Psoas muscle (tissue), 8 donors: ENCODE data around the gene HYLS1. TPM values are rescaled to one million over a fixed set of nuclear protein-coding genes. Genes with fewer than 3 reads are reported as not detected.

Source experiments
- ATAC-seq, 4 donors: fragments of 200-7000 bp; cut with Tn5 transposase; one replicate each; pipeline ENCODE4 v1.9.1; 2020; ENCODE audit warnings: moderate library complexity in 3 of 4, mild to moderate bottlenecking in 2 of 4
- DNase-seq, 2 donors: peaks; one replicate each; pipeline ENCODE4 v3.0.0-alpha.2; 2020
- H3K27ac ChIP-seq: fragments of 200-600 bp; one replicate; pipeline ENCODE4 v1.8.0; 2022
- H3K27me3 ChIP-seq, 3 donors: fragments of 200-600 bp in 1 of 3; one replicate each; pipeline versions ENCODE4 v1.6.1 to v1.8.0; 2013 to 2022; ENCODE audit warnings: low read length in 2 of 3, mild to moderate bottlenecking in 2 of 3, moderate library complexity in 1 of 3; ENCODE audit not compliant: insufficient read depth in 3 of 3
- H3K36me3 ChIP-seq, 2 donors: fragments of 200-600 bp in 1 of 2; one replicate each; pipeline versions ENCODE4 v1.6.1 to v1.8.0; 2013 to 2022; ENCODE audit warnings: low read depth in 1 of 2, mild to moderate bottlenecking in 1 of 2, moderate library complexity in 1 of 2; ENCODE audit not compliant: insufficient read depth in 1 of 2
- H3K4me1 ChIP-seq: fragments of 200-600 bp; one replicate; pipeline ENCODE4 v1.8.0; 2022
- H3K4me3 ChIP-seq: fragments of 200-600 bp; one replicate; pipeline ENCODE4 v1.8.0; 2022; ENCODE audit warnings: mild to moderate bottlenecking
- H3K9me3 ChIP-seq: fragments of 200-600 bp; one replicate; pipeline ENCODE4 v1.8.0; 2022
- CTCF ChIP-seq: fragments of 200-600 bp; IDR thresholded peaks from one replicate; pipeline ENCODE4 v1.8.0; 2022; ENCODE audit warnings: antibody characterized with exemption
- WGBS, 3 donors: extraction: QIAGEN DNeasy Blood & Tissue Kit; methylation state at CpG; one replicate each; pipeline versions ENCODE4 v1.1.6 to v1.1.7; 2013; 5-methylcytosine and 5-hydroxymethylcytosine counted together
- intact Hi-C, 2 donors: fragments of 100-400 bp; cut with DNase I; formaldehyde crosslinking; loops; one replicate each; pipeline versions ENCODE4 v1.11.0 to v1.14.2; 2022
- polyA plus RNA-seq, 3 donors: library from polyadenylated mRNA; stranded (reverse); fragments of 200-250 nt; gene quantifications; one replicate each; pipeline ENCODE4 v1.2.3, GENCODE V29; 2013
- total RNA-seq, 4 donors: library from RNA; stranded (reverse); fragmentation: NEBNext Ultra II Directional in 2 of 4; extraction: Animal tissue kit (Norgen Biotek cat#: 25700) in 2 of 4; gene quantifications; one replicate each; pipeline versions ENCODE4 v1.2.1 to v1.2.4, GENCODE V29; 2021 to 2023
- donor health status: healthy with polysubstance abuse.
- donor health status: DM: no; HTN: no; CAD: no; lungs with moderate emphysema.
- donor health status: Bipolar disorder and iron deficiency.
- donor health status: healthy.
- donor health status: DM: yes; HTN: yes; CAD: no.
- donor health status: DM: no; HTN: no; CAD: no.
- donor health status: DM: no; HTN: no; CAD: no.
- donor health status: DM: yes; HTN: yes; CAD: no.

Gene HYLS1
- total and polyA plus RNA-seq, 7 donors: 1.8 to 7.2 (median 3.8) TPM

- Histone ChIP-seq H3K4me3 (no peak overlapping the region), H3K9me3 (no peaks in the 10 kb centered on the region), H3K4me1 (no peaks in the 10 kb centered on the region), H3K27ac (no peak overlapping the region), H3K27me3 (no peaks in the 10 kb centered on the region), H3K36me3 (no peaks in the 10 kb centered on the region)
- WGBS, 3 donors: 89 to 90% (median 90%) methylated on average over 11 of the region's 11 CpGs
- DNase-seq (no peak), ATAC-seq (no peak)
- intact Hi-C loops: no loop called here
- TF ChIP-seq CTCF: no peak
These were observed 42.6 kb downstream of the HYLS1 start for GRCh38 chr11:125930076-125930450.

- no peak for DNase-seq
These were observed 43.6 kb downstream of the HYLS1 start for GRCh38 chr11:125931116-125931515.

GRCh38 chr11:125931668-125932067 lies 44.2 kb downstream of the HYLS1 start:
- Histone ChIP-seq H3K4me3 (no peak overlapping the region), H3K4me1 (no peaks in the 10 kb centered on the region), H3K9me3 (no peaks in the 10 kb centered on the region), H3K36me3 (no peaks in the 10 kb centered on the region), H3K27ac (no peak overlapping the region), H3K27me3 (no peaks in the 10 kb centered on the region)
- no peak for ATAC-seq
- TF ChIP-seq CTCF: no peak
- WGBS, 3 donors: 59 to 73% (median 63%) methylated on average over 6 of the region's 6 CpGs
- intact Hi-C loops: no loop called here
- DNase-seq: no peak

More at GRCh38 chr11:125931116-125931515, 43.6 kb downstream of the HYLS1 start:
- no peak overlapping the region for H3K4me3 ChIP-seq
- intact Hi-C loops: no loop called here
- no peaks in the 10 kb centered on the region for H3K9me3 ChIP-seq
- H3K4me1 ChIP-seq: no peaks in the 10 kb centered on the region
- H3K36me3 ChIP-seq: no peaks in the 10 kb centered on the region
- no peak for ATAC-seq
- H3K27ac ChIP-seq: no peak overlapping the region
- no peak for TF ChIP-seq CTCF
- 76 to 88% (median 78%) methylated on average over 3 of the region's 3 CpGs for WGBS, 3 donors
- no peaks in the 10 kb centered on the region for H3K27me3 ChIP-seq

- ATAC-seq (no peak), DNase-seq (no peak)
- WGBS, 3 donors: 82 to 88% (median 85%) methylated on average over 9 of the region's 9 CpGs
- Histone ChIP-seq H3K4me3 (no peak overlapping the region), H3K27ac (no peak overlapping the region), H3K9me3 (no peaks in the 10 kb centered on the region), H3K27me3 (no peaks in the 10 kb centered on the region), H3K4me1 (no peaks in the 10 kb centered on the region), H3K36me3 (no peaks in the 10 kb centered on the region)
- TF ChIP-seq CTCF: no peak
- intact Hi-C loops: no loop called here
These were observed 44.8 kb downstream of the HYLS1 start for GRCh38 chr11:125932301-125932700.

- intact Hi-C loops: no loop called here
- TF ChIP-seq CTCF: no peak
- DNase-seq (no peak), ATAC-seq (no peak)
- Histone ChIP-seq H3K4me3 (no peak overlapping the region), H3K4me1 (no peaks in the 10 kb centered on the region), H3K27ac (no peak overlapping the region), H3K27me3 (no peaks in the 10 kb centered on the region), H3K36me3 (no peaks in the 10 kb centered on the region), H3K9me3 (no peaks in the 10 kb centered on the region)
- 75 to 79% (median 77%) methylated on average over 12 of the region's 12 CpGs for WGBS, 3 donors
These were observed 45.8 kb downstream of the HYLS1 start for GRCh38 chr11:125933030-125933813.
